ENCODE measurements around the gene L3MBTL4.

DNA sequence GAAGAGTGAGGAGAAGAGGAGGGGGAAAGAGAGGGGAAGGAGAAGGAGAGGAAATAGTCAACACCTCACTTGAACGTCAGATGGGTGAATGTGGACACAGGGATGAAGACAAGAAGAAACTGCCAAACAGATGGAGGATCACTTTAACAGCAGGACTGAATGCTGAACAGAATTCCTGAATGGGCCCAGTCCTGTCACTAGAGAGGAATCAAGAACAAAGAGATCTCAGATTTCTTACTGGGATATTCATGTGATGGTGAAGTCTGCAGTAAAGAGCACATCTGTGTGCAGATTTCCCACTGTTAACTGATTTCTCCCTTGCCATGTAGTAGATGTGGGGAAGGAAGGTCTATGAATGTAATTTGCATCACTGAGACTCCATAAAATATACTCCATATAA, 135.4 kb downstream of the L3MBTL4 start:
- TF ChIP-seq, protein P1, sequence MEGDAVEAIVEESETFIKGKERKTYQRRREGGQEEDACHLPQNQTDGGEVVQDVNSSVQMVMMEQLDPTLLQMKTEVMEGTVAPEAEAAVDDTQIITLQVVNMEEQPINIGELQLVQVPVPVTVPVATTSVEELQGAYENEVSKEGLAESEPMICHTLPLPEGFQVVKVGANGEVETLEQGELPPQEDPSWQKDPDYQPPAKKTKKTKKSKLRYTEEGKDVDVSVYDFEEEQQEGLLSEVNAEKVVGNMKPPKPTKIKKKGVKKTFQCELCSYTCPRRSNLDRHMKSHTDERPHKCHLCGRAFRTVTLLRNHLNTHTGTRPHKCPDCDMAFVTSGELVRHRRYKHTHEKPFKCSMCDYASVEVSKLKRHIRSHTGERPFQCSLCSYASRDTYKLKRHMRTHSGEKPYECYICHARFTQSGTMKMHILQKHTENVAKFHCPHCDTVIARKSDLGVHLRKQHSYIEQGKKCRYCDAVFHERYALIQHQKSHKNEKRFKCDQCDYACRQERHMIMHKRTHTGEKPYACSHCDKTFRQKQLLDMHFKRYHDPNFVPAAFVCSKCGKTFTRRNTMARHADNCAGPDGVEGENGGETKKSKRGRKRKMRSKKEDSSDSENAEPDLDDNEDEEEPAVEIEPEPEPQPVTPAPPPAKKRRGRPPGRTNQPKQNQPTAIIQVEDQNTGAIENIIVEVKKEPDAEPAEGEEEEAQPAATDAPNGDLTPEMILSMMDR (IDR thresholded peaks at IDR 0.05): no peak
- TF ChIP-seq NFIC (IDR thresholded peaks at IDR 0.05; ENCODE audit: borderline replicate concordance) (no peak), TAF1 (IDR thresholded peaks at IDR 0.05; ENCODE audit: borderline replicate concordance, low read depth, low read length) (no peak)

Measured in SK-N-SH (cell line).